Gastrocnemius medialis (tissue), 4 donors: ENCODE results near the gene RNASE1. TPM values are rescaled to one million over a fixed set of nuclear protein-coding genes. Genes with fewer than 3 reads are reported as not detected.

ENCODE experiments used
- ATAC-seq, 2 donors: fragments of 150-250 bp; one replicate each; pipeline ENCODE4 v1.9.1; 2016
- DNase-seq, 2 donors: peaks; one replicate each; pipeline ENCODE4 v3.0.0-alpha.2; 2019
- H3K27ac ChIP-seq, 4 donors: fragments of 200-600 bp; sonication (generic); 1 replicate in 1 of 4; 2 replicates in 3 of 4; pipeline ENCODE4 v1.5.1; 2016 to 2018; ENCODE audit warnings: mild to moderate bottlenecking in 2 of 4, moderate library complexity in 1 of 4
- H3K27me3 ChIP-seq, 3 donors: fragments of 200-600 bp; sonication (generic) in 2 of 3; 1 replicate in 1 of 3; 2 replicates in 2 of 3; pipeline versions ENCODE4 v1.5.1 to v1.6.0; 2016 to 2019; ENCODE audit warnings: mild to moderate bottlenecking in 1 of 3, moderate library complexity in 1 of 3
- H3K36me3 ChIP-seq, 2 donors: fragments of 200-600 bp; sonication (generic) in 1 of 2; one replicate each; pipeline ENCODE4 v1.5.1; 2017 to 2018
- H3K4me1 ChIP-seq, 2 donors: fragments of 200-600 bp; sonication (generic) in 1 of 2; one replicate each; pipeline ENCODE4 v1.5.1; 2016 to 2017; ENCODE audit warnings: mild to moderate bottlenecking in 2 of 2
- H3K4me3 ChIP-seq, 4 donors: fragments of 200-600 bp; sonication (generic) in 3 of 4; 1 replicate in 1 of 4; 2 replicates in 3 of 4; pipeline ENCODE4 v1.5.1; 2016 to 2019; ENCODE audit warnings: mild to moderate bottlenecking in 2 of 4
- H3K9me3 ChIP-seq, 3 donors: fragments of 200-600 bp; sonication (generic) in 2 of 3; 1 replicate in 1 of 3; 2 replicates in 2 of 3; pipeline ENCODE4 v1.5.1; 2016 to 2019
- CTCF ChIP-seq, 5 experiments: fragments of 450-650 bp in 3 of 5; fragments of 200-600 bp in 2 of 5; sonication (generic) in 2 of 5; IDR thresholded peaks in 4 of 5; conservative IDR thresholded peaks in 1 of 5; 1 replicate in 4 of 5; 2 replicates in 1 of 5; pipeline ENCODE4 v1.5.1; 2016 to 2019; ENCODE audit warnings: antibody characterized with exemption in 5 of 5, mild to moderate bottlenecking in 3 of 5, moderate library complexity in 3 of 5
- POLR2A ChIP-seq, 2 donors: fragments of 450-650 bp; IDR thresholded peaks; one replicate each; pipeline ENCODE4 v1.6.1; 2017; ENCODE audit warnings: antibody characterized with exemption in 2 of 2, mild to moderate bottlenecking in 2 of 2, moderate library complexity in 2 of 2
- in situ Hi-C, 4 donors: fragments of 200-750 bp; cut with MboI; loops; one replicate each; pipeline versions ENCODE4 v1.15.0 to v1.8.0; 2017; ENCODE audit warnings: low sequenced_read_pairs in 4 of 4
- intact Hi-C: fragments of 100-400 bp; cut with DNase I; formaldehyde crosslinking; loops from one replicate; pipeline ENCODE4 v1.15.1; 2023; ENCODE audit warnings: low total_unique reads
- total RNA-seq, 4 donors: library from RNA; depleted of rRNA; stranded (reverse); fragments of >200 nt; gene quantifications; one replicate each; pipeline versions ENCODE4 v1.1.0 to v1.2.3, GENCODE V29; 2016

The RNASE1 gene
- total RNA-seq, 4 donors from 2014 or later = 157 to 198 (median 190) TPM

DNA sequence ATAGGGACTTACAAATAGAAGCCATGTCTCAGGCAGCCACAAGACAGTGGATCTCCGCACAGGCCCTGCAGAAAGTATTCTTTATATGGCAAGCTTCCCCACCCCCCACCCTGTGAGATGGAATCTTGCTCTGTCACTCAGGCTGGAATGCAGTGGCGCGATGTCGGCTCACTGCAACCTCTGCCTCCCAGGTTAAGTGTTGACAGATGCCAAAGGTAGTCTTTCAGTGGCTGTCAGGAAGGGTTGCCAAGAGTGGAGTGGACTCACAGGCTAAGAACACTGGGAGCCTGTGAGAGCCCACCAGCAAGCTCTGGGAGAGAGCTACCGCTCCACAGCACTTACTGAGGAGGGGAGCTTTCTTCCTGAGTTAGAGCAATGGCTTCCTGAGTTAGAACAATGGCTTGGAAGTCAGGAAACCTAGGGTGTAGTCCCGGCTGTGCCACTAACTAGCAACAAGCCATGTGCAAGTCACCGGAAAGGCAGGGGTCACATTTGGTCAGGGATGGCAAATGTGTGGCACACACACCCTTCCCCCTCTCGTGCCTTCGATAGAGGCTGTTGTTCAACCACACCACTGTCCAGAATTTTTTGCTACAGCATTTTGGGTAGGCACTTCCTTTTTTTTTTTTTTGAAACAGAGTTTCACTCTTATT is 2.6 kb downstream of the RNASE1 start:
- TF ChIP-seq POLR2A (IDR thresholded peaks at IDR 0.05) (no peak), CTCF (IDR thresholded peaks at IDR 0.05 in 4 of 5, conservative IDR thresholded peaks at IDR 0.05 in 1 of 5) (no peak)
- peak overlapping the region; percentile 38 to 55 (median 44) for H3K4me3 ChIP-seq
- H3K27ac ChIP-seq = peak overlapping the region; percentile 30 to 78 (median 61)
- DNase-seq (no peak), ATAC-seq (peak; percentile 62 to 73)
- in situ Hi-C loops = no loop called here
- no peaks in the 10 kb centered on the region for H3K36me3 ChIP-seq
- intact Hi-C loops = no loop called here
- H3K9me3 ChIP-seq = no peaks in the 10 kb centered on the region
- H3K4me1 ChIP-seq = peaks cover 0 to 6% of the 10 kb centered on the region in 2 donors
- H3K27me3 ChIP-seq = no peaks in the 10 kb centered on the region

DNA sequence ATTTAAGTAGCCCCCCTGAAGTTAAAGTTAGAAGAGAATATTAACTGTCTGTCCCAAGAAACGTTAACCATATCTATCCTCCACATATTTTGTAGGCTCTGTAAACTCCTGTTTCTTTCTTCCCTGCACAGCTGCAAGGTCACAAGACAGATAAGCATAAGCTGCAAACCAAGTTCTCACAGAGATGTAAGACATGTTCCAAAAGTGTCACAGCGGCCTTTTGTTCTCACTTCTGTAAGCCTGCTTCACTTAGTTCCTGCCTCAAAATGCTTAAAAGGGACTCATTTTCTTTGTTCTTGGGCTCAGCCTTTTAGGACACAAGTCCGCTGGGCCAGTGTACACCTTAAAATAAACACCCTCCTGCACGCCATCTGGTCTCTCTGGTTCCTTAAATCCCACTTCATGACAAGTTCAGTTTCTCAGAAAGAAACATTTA is 3.2 kb downstream of the RNASE1 start:
- Histone ChIP-seq H3K4me3 (peak overlapping the region; percentile 38 to 55 (median 44)), H3K36me3 (no peaks in the 10 kb centered on the region), H3K27ac (peak overlapping the region; percentile 30 to 78 (median 61)), H3K9me3 (no peaks in the 10 kb centered on the region), H3K27me3 (no peaks in the 10 kb centered on the region), H3K4me1 (peaks cover 0 to 6% of the 10 kb centered on the region in 2 donors)
- intact Hi-C loops = no loop called here
- in situ Hi-C loops = no loop called here
- TF ChIP-seq POLR2A (IDR thresholded peaks at IDR 0.05) (no peak), CTCF (IDR thresholded peaks at IDR 0.05 in 4 of 5, conservative IDR thresholded peaks at IDR 0.05 in 1 of 5) (no peak)
- DNase-seq = no peak
- peak in 1 of 2 donors; percentile 7 for ATAC-seq

- Histone ChIP-seq H3K9me3 (no peaks in the 10 kb centered on the region), H3K4me1 (peaks cover 0 to 6% of the 10 kb centered on the region in 2 donors), H3K27ac (peak overlapping the region; percentile 33 to 78 (median 61)), H3K27me3 (no peaks in the 10 kb centered on the region), H3K4me3 (peak overlapping the region in 2 of 4 donors; percentile 46 to 55), H3K36me3 (no peaks in the 10 kb centered on the region)
- TF ChIP-seq CTCF (IDR thresholded peaks at IDR 0.05 in 4 of 5, conservative IDR thresholded peaks at IDR 0.05 in 1 of 5) (no peak), POLR2A (IDR thresholded peaks at IDR 0.05) (no peak)
- no peak for DNase-seq
- in situ Hi-C loops (no loop called here), intact Hi-C loops (no loop called here)
- ATAC-seq = no peak
These were observed 3.7 kb downstream of the RNASE1 start for GRCh38 chr14:20798932-20799331.

GRCh38 chr14:20798318-20798717 is 4.3 kb downstream of the RNASE1 start:
- intact Hi-C loops (no loop called here), in situ Hi-C loops (no loop called here)
- no peak for ATAC-seq
- DNase-seq = no peak
- Histone ChIP-seq H3K27me3 (no peaks in the 10 kb centered on the region), H3K4me3 (no peak overlapping the region), H3K9me3 (no peaks in the 10 kb centered on the region), H3K4me1 (peaks cover 0 to 6% of the 10 kb centered on the region in 2 donors), H3K27ac (peak overlapping the region; percentile 33 to 78 (median 61)), H3K36me3 (no peaks in the 10 kb centered on the region)
- TF ChIP-seq POLR2A (IDR thresholded peaks at IDR 0.05) = no peak
- no peak for TF ChIP-seq CTCF (IDR thresholded peaks at IDR 0.05 in 4 of 5, conservative IDR thresholded peaks at IDR 0.05 in 1 of 5)
